ENCODE results near the gene TRPV4. TPM values are rescaled to one million over a fixed set of nuclear protein-coding genes. Genes with fewer than 3 reads are reported as not detected.

TRPV4 gene
- total RNA-seq, 4 donors from 2014 or later, result 0.13 to 0.82 (median 0.19) TPM; not detected in 1

GRCh38 chr12:109796057-109796456, 37.1 kb downstream of the TRPV4 start:
- no peak overlapping the region for H3K4me3 ChIP-seq
- no peaks in the 10 kb centered on the region for H3K4me1 ChIP-seq
- no peak for ATAC-seq
- 9 to 29% methylated on average over 1 of the region's 2 CpGs for WGBS, 2 donors (ENCODE audit: low coverage in 1 of 2)
- H3K9me3 ChIP-seq, result no peaks in the 10 kb centered on the region
- TF ChIP-seq CTCF (IDR thresholded peaks at IDR 0.05) (no peak), POLR2A (IDR thresholded peaks at IDR 0.05) (no peak), EP300 (IDR thresholded peaks at IDR 0.05) (no peak), POLR2AphosphoS5 (IDR thresholded peaks at IDR 0.05) (no peak)
- H3K36me3 ChIP-seq, result no peaks in the 10 kb centered on the region
- H3K27me3 ChIP-seq, result peaks cover 29% of the 10 kb centered on the region
- no peak overlapping the region for H3K27ac ChIP-seq

- WGBS, 2 donors (ENCODE audit: low coverage in 1 of 2), result 84 to 100% methylated on average over 1 to 2 of the region's 2 CpGs
- Histone ChIP-seq H3K27ac (no peak overlapping the region), H3K36me3 (no peaks in the 10 kb centered on the region), H3K4me1 (no peaks in the 10 kb centered on the region), H3K9me3 (no peaks in the 10 kb centered on the region), H3K4me3 (no peak overlapping the region), H3K27me3 (peaks cover 39% of the 10 kb centered on the region)
- no peak for ATAC-seq
- TF ChIP-seq POLR2A (IDR thresholded peaks at IDR 0.05) (no peak), EP300 (IDR thresholded peaks at IDR 0.05) (no peak), CTCF (IDR thresholded peaks at IDR 0.05) (no peak), POLR2AphosphoS5 (IDR thresholded peaks at IDR 0.05) (no peak)
Observed at GRCh38 chr12:109795023-109795422, 38.2 kb downstream of the TRPV4 start.

- Histone ChIP-seq H3K4me1 (no peaks in the 10 kb centered on the region), H3K36me3 (no peaks in the 10 kb centered on the region), H3K27me3 (peaks cover 39% of the 10 kb centered on the region), H3K9me3 (no peaks in the 10 kb centered on the region), H3K27ac (no peak overlapping the region), H3K4me3 (no peak overlapping the region)
- 79 to 100% methylated on average over 2 to 15 of the region's 26 CpGs for WGBS, 2 donors (ENCODE audit: low coverage in 1 of 2)
- ATAC-seq, result no peak
- TF ChIP-seq POLR2AphosphoS5 (IDR thresholded peaks at IDR 0.05), result no peak
- no peak for TF ChIP-seq EP300 (IDR thresholded peaks at IDR 0.05)
- TF ChIP-seq CTCF (IDR thresholded peaks at IDR 0.05), result no peak
- no peak for TF ChIP-seq POLR2A (IDR thresholded peaks at IDR 0.05)
Observed at GRCh38 chr12:109793826-109794501, 39.2 kb downstream of the TRPV4 start.

- ATAC-seq, result no peak
- Histone ChIP-seq H3K36me3 (no peaks in the 10 kb centered on the region), H3K9me3 (no peaks in the 10 kb centered on the region), H3K27ac (no peak overlapping the region), H3K4me3 (no peak overlapping the region), H3K4me1 (no peaks in the 10 kb centered on the region), H3K27me3 (peaks cover 39% of the 10 kb centered on the region)
- WGBS, 2 donors (ENCODE audit: low coverage in 1 of 2), result 18 to 30% methylated on average over 2 to 3 of the region's 4 CpGs
- TF ChIP-seq EP300 (IDR thresholded peaks at IDR 0.05) (no peak), POLR2AphosphoS5 (IDR thresholded peaks at IDR 0.05) (no peak), POLR2A (IDR thresholded peaks at IDR 0.05) (no peak), CTCF (IDR thresholded peaks at IDR 0.05) (no peak)
Observed at GRCh38 chr12:109793411-109793810, 39.8 kb downstream of the TRPV4 start.

GRCh38 chr12:109792992-109793391, 40.2 kb downstream of the TRPV4 start:
- no peak for ATAC-seq
- Histone ChIP-seq H3K4me1 (no peaks in the 10 kb centered on the region), H3K9me3 (no peaks in the 10 kb centered on the region), H3K36me3 (no peaks in the 10 kb centered on the region), H3K4me3 (no peak overlapping the region), H3K27me3 (peaks cover 39% of the 10 kb centered on the region), H3K27ac (no peak overlapping the region)
- TF ChIP-seq CTCF (IDR thresholded peaks at IDR 0.05) (no peak), EP300 (IDR thresholded peaks at IDR 0.05) (no peak), POLR2A (IDR thresholded peaks at IDR 0.05) (no peak), POLR2AphosphoS5 (IDR thresholded peaks at IDR 0.05) (no peak)
